ENCODE results near the gene TTLL4.
A peak's percentile ranks its signal among the peaks of the same experiment; 100 is the strongest.

Gene TTLL4

DNA sequence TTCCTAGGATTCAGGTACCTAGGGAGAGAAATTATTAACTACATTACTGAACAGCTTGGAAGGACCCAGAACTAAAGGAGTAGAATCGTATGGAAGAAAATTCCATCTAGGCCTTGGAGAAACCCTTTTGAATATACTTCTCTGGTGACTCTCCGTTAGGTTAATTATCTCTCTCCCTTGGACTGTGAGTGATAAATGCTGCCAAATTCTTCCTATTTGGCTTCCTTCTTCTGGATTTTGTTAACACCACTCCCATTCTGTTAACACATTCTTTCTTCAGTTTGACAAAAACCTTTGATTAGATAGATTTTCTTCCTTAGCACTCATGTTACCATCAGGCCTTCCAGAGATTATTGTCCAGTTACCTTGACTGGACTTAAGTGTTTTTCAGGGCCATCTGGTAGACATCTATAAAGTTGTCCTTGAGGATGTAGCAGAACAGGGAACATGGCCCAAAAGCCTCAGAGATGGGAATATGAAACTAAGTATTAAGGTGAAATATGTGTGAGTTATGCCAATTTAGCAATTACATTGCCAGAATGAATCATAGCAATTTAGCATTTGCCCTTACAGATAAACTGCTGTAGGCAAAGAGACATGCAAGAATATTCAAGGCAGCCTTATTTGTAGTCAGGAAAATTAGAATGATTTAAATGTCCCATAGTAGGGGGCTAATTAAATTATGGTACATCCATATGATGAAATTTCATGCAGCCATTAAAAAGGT lies 78.1 kb downstream of the TTLL4 start:
- DNase-seq = no peak

DNA sequence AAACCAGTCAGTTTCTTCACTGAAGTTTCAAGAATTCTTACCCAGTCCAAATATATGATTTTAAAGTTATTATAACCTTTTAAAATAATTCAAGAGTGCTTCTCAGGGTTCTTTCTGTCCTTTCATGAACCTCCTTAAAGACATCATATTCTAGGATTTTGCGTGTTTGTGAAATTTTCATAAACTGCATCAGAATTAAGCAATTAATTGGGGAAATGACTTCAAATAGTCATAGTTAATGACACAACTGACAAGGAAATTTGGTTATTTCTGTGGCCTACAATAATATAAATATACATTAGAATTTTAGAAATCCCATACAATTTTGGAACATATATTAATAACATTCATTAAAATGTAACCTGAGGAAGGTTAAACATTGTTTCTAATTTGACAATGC lies 81.8 kb downstream of the TTLL4 start:
- DNase-seq = peak in 2 of 3 donors; percentile 46 to 49

DNA sequence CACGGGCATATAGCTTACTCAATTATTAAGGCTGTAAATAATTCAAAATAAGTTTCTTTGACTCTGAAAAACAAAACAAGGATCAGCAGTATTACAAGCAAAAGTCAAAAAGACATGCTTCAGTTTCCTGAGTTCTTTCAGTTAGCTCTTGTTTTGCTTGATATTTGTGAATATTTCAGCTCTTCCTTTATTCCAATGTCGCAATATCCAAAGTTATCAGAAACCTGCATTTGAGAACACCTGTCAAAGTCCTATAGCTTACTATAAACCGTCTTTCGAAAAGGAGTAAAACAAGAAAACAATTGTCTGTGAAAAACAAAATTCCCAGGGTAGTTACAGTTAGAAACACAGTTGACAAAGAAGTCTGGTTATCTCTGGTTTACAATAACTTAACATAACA lies 86.1 kb downstream of the TTLL4 start:
- no peak for DNase-seq

DNA sequence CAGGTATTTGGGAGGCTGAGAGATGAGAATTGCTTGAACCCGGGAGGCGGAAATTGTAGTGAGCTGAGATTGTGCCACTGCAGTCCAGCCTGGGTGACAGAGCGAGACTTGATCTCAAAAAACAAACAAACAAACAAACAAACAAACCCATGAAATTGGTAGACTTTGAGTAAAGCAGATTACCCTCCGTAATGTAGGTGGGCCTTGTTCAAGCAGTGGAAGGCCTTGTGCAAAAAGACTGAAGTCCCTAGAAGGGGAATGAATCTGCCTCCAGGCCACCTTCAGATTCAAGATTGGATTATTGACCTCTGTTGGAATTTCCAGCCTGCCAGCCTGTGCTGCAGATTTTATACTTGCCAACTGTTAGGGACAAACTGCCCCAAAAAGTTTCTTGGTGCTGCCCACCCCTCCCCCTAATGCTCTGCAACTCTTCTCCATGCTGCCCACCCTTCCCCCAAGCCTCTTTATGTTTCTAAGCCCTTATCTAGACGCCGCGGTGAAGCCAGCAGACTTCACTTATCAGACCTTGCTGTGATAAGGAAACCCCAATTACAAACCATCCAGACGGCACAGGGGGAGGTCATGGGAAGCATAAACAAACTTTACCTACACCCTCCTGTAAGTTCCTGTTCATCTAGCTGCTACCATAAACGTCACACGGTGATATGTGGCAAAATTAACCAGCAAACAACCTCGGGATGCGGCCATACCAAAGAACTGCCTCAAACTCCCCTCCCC lies 88.3 kb downstream of the TTLL4 start:
- DNase-seq = no peak

DNA sequence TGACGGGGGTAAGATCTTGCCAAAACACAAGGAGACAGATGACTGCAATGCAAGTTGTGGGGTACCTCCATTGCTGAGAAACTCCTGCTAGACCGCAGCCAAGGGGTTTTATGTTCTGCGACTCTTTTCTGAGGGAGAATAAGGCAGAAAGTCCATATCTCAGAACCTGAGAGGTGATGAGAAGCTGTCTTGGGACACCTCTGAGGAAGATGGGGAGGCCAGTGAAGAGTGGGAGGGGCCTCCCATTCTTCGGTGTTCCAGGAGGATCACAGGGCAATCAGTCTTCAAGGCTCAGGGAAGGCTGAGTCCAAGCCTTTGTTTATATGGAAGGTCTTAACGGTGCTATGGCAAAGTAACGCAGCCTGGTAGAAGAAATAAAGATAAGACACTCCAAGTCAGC lies 89.4 kb downstream of the TTLL4 start:
- no peak for DNase-seq

DNA sequence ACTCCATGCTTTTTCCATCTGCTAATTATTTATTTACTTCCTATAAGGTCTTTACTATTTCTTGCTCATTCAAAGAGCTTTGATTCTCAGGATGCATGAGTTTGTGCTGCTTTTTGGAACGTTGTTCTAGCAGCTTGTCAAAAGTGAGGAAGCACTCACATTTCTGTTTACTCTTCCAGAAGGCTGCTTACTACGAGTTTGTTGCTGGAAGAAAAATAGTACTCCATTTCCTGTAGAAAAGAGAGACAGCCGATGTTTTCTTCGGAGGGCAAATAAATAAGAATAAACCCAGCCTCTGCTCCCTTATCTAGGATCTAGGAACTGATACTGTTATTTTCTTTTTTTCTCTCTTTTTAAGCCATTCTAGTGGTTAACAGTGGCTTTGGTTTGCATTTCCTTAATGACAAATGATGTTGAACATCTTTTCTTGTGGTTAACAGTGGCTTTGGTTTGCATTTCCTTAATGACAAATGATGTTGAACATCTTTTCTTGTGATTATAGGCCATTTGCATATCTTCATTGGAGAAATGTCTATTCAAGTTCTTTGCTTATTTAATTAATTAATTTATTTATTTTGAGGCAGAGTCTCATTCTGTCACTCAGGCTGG lies 91.9 kb downstream of the TTLL4 start:
- no peak for DNase-seq

DNA sequence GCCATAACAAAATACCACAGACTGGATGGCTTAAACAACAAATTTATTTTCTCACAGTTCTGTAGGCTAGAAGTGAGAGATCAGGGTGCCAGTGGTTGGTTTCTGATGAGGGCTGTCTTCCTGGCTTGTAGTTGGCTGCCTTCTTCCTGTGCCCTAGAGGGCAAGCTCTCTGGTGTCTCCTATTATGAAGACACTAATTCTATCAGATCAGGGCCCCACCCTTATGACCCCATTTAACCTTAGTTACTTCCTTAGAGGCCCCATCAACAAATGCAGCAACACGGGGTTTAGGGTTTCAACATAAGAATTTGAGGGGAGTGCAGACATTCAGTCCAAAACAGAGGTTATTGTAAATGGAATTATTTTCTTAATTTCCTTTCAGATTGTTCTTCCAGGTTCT lies 94.2 kb downstream of the TTLL4 start:
- no peak for DNase-seq

Data from suppressor macrophage treated with lipopolysaccharide for 1 hour (primary cell).